GM20000 (cell line): ENCODE measurements around the gene KISS1.
"Not testable (repeated sequence)": the region's sequence is repeated elsewhere in the genome, so short reads cannot be mapped to it uniquely, and the experiment has no call there.

Source experiments
- DNase-seq: peaks from one replicate; pipeline ENCODE4 v3.0.0; 2012; ENCODE audit warnings: low spot score
- CTCF ChIP-seq: IDR thresholded peaks from 2 replicates; pipeline ENCODE4 v1.5.1; 2012; ENCODE audit warnings: mild to moderate bottlenecking, control low read depth; ENCODE audit errors: extremely low read depth, missing control alignments

The KISS1 gene, protein sequence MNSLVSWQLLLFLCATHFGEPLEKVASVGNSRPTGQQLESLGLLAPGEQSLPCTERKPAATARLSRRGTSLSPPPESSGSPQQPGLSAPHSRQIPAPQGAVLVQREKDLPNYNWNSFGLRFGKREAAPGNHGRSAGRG

DNA sequence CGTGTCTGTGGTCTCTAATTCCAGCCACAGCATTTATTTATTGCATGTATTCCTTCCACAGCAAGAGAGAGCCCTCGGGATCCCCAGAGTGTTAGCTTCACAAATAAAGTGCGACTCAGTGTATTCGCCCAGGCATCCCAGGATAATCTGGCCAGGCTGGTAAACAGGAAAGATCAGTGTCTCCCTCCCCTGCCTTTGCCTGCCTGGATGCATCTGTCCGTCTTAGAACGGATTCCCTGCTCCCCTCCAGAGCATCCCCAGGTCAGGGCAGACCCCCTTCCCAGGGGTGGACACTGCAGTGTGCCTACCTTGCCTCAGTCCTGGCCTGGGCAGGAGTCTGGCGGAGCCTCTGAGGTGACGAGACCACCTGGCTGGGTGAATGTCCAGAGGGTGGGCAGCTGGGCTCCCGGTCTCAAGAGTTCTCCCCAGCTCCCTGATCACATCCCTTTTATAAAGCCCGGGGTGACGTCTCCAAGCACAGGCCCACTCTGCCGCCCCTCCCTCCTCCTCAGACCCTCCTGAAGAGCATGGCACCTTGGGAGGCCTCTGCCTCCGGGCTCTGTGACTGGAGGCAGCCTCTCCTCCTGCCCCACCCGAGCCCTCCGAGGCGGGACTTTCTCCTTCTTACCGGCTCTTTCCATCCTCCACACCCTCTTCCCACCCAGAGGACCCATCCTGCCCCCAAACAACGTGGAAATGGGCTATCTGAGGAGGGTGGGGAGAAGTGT, at the start of gene KISS1:
TSS of gene KISS1 (minus strand) at position 424 of the 728 bp plus-strand sequence. CDS start 3,615 bp downstream, outside the sequence.
- no peak for DNase-seq
- no peak for TF ChIP-seq CTCF

DNA sequence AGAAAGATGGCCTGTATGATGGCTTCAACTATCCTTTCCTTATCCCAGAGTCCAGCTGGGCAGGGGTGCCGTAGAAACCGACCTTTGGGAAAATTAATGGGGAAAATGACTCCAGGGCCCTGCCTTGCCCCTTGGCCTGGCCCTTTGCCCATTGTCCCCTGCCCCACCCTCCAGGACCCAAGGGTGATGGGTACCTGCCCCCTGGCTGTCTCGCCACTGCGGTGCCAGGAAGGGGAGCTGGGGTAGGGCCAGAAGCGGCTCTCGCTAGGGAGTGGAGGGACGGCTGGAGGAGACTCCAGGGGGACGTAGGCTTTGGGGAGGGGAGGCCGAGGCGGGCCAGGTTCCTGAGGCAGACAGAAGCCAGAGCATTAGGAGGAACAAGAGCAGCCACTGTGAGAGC, 46.6 kb upstream of the KISS1 start:
- no peak for TF ChIP-seq CTCF
- no peak for DNase-seq

- no peak for DNase-seq
- no peak for TF ChIP-seq CTCF
These were observed 45.6 kb upstream of the KISS1 start for GRCh38 chr1:204241914-204242313.

GRCh38 chr1:204241050-204241449, 44.8 kb upstream of the KISS1 start:
- no peak for DNase-seq
- no peak for TF ChIP-seq CTCF

- DNase-seq: no peak
- no peak for TF ChIP-seq CTCF
These were observed 43.9 kb upstream of the KISS1 start for GRCh38 chr1:204240233-204240632.

GRCh38 chr1:204239401-204239800, 43.1 kb upstream of the KISS1 start:
- DNase-seq: not testable (repeated sequence)

- DNase-seq: not testable (repeated sequence)
These were observed 42.2 kb upstream of the KISS1 start for GRCh38 chr1:204238520-204238919.

DNA sequence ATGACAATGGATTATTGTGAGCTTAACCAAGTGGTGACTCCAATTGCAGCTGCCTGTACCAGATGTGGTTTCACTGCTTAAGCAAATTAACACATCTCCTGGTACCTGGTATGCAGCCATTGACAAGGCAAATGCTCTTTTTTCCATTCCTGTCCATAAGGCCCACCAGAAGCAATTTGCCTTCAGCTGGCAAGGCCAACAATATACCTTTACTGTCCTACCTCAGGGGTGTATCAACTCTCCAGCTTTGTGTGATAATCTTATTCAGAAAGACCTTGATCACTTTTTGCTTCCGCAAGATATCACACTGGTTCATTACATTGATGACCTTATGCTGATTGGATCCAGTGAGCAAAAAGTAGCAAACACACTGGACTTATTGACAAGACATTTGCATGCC, 41.2 kb upstream of the KISS1 start:
- DNase-seq: not testable (repeated sequence)

DNA sequence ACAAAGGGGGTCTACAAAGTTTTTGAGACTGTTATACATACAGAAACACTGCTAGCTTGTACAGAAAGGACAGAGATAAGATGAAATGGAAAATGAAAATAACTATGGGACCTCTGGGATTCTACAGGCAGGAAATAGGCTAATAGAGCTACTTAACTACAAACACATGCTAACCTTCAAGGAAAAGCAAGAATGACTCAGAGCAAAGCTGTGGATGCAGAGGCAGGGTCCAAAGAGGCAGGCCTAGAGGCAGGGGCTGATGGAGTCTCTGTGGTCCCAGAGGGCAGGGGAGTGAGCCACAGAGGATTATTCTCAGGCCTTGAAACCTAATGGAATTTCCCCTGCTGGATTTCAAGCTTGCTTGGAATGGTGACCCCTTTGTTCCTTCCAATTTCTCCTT, 36.2 kb upstream of the KISS1 start:
- TF ChIP-seq CTCF: no peak
- no peak for DNase-seq
